Measurements from ENCODE around the gene C16orf74.

C16orf74 gene

GRCh38 chr16:85717393-85718152, 33.3 kb downstream of the C16orf74 start:
- DNase-seq (ENCODE audit: low read depth) = peak; percentile 30

DNA sequence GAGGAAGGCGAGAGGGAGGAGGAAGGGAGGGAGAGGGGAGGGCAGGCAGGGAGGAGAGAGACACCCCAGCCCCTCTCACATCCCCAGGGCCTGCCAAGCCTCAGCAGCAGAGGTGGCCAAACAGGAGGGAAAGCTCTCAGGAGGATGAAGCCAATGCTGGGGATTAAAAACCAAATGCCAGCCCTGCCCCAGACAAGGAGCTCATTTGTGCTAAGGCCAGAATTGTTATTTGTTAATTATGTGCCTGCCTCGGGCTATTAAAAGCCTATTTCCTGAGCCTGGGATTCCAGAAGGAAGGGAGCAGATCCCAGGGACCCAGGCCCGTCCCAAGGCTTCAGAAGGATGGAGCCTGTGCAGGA, 34.2 kb downstream of the C16orf74 start:
- no peak for DNase-seq (ENCODE audit: low read depth)

DNA sequence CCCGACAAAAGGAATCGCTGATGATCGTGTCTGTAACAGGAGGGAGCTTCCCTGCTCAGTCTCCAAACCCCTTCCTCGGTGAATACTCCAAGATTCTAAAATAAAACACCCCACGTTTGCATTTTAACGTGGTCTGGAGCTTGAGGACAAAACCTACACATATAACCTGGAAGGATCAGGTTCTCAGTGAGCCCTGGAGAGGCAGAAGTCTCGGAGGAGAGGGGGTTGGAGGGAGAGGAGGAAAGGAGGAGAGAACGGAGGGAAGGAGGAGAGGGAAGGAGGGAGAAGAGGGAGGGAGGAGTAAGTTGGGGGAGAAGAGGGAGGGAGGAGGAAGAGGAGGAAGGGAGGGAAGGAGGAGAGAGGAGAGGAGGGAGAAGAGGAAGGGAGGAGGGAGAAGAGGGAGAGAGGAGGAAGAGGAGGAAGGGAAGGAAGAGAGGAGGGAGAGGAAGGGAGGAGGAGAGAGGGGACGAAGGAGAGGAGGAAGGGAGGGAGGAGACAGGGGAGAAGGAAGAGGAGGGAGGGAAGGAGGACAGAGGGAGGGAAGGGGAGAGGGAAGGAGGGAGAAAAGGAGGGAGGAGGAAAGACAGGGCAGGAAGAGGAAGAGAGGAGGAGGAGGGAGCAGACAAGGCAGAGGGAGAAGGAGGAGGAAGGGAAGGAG, 34.7 kb downstream of the C16orf74 start:
- no peak for DNase-seq (ENCODE audit: low read depth)

- no peak for DNase-seq (ENCODE audit: low read depth)
These were observed 35.5 kb downstream of the C16orf74 start for GRCh38 chr16:85715169-85716021.

DNA sequence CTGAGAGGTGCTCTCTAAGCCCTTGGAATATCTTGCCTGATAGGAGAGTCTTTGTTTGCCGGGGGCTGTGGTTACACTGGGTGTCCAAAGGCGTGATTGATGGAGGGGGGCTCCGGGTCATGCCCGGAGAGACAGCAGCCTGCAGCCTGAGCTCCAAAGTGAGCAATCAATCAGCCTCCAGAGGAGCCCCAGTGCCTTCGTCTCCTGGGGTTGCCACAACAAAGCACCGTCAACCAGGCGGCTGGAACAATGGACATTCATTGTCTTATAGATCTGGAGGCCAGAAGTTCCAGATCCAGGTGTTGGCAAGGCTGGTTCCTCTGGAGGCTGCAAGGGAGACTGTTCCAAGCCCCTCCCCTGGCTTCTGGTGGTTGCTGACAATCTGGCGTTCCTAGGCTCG, 38.1 kb downstream of the C16orf74 start:
- DNase-seq (ENCODE audit: low read depth) = no peak

GRCh38 chr16:85711982-85712587, 38.8 kb downstream of the C16orf74 start:
- DNase-seq (ENCODE audit: low read depth) = no peak

- no peak for DNase-seq (ENCODE audit: low read depth)
These were observed 40.2 kb downstream of the C16orf74 start for GRCh38 chr16:85710732-85711131.

DNA sequence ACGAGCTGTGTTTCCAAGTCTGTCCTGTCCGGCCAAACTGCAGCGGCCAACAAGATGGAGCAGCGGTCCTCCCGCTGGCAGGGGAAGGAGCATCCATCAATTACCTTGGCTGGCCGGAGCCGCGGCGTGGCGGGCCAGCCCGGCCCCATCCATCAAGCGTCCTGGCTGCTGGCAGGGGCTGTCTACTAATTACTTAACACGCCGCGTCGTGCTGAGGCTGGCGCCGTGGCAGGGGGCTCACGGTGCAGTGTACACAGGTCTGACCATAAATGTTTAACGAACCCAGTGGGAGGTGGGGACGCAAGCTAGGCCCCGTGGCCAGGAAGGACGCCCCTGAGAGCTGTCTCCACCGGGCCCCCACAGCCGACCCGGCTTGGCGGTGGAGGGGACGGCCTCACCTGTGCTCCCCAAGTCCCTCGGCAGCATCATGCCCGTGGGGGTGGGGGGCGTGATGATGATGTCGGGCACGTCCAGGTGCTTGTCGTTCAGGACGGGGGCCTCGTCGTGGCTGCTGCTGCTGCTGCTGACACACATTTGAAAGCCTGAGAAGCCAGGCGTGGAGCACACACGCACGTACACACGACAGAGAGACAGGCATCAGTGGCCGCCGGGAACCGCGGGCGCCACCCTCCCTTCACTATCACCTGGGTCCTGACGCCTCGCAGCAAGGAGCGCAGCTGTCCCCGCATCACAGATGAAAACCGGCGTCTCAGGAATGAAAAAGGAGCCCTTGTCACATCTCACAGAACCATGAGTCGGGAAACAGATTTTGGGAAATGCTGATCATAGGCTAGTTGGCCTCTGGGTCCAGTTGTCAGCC, 40.9 kb downstream of the C16orf74 start:
- DNase-seq (ENCODE audit: low read depth) = no peak

GRCh38 chr16:85708338-85708737, 42.6 kb downstream of the C16orf74 start:
- DNase-seq (ENCODE audit: low read depth) = no peak

DNA sequence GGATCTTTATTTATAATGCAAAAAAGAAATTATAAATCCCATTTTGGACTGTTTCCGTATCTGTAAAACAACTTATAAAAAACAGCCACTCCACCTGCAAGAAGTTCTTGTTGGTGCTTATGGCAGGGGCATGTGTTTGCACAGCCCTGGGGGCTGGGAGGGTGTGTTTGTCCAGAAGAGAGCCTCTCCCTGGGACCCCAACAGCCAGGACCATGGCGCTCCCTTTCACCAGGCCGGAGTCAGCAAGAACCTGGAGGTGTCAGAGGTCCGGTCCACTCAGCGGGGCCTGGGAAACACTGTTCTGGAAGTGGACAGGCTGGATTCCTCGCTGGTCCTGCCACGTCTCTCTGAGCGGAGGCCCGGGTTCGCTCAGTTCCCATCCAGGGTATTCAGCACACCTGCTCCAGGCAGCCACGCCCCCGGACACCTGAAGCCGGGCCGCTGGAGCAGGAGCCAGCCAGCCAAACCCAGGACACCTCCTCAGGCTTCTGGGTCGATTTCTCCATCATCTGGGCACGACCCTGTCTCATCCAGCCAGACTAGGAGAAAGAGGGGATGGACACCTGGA, 43.3 kb downstream of the C16orf74 start:
- no peak for DNase-seq (ENCODE audit: low read depth)

DNA sequence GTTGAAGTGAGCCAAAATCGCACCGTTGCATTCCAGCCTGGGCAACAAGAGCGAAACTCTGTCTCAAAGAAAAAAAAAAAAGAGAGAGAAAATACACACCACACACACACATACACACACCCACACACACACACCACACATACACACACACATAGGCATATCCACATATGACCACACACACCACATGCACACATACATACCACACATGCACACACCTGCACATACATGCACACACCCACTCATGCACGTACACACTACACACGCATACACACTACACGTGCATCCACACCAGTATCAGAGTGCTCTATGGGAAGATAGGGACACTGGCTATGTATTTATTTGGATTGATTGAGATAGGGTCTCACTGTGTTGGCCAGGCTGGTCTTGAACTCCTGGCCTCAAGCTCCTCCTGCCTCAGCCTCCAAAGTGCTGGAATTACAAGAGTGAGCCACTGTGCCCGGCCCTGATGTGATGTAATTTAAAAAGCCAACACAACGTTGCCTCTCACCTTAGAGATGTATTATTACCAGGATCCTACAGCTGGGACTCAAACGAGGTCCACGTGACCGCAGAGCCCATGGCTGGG, 44.4 kb downstream of the C16orf74 start:
- no peak for DNase-seq (ENCODE audit: low read depth)

DNA sequence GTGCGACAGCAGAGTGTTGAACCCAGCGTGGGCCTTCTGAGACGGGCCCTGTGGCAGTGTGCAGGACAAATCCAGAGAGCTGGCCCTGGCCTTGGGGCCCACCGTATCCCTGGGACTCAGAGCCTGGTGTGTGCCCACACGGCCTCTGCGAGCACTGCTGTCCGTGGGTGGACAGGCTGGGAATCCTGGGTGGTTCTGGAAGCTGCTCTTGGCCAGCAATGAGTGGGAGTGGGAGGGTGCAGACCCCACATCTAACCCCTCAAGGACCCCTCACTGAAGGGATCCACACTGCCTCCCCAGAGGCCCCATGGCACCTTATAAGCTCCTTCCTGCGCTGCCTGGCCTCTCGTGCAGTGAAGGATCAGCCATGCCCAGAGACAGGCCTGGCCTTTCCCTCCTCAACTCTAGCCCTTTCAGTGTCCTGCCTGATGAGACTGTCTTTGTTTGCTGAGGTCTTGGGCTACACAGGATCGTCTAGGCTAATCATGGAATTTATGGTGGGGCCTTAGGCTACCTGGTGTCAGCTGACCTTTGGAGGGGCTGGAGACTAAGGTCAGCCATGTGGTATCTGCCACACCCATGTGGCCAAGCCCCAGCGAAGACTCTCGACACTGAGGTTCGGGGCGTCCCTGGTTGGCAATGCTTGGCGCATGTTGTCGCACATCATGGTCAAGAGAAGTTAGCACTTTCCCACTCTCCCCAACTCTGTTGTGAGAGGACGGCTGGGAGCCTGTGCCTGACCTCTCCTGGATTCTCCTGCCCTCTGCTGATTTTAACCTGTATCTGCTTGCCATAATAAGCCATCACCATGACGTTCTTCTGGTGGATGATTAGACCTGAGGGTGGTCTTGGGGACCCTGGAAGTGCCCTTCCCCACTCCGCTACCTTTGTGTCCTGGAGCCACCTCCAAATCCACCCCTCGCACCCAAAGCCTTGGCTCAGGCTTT, 45.7 kb downstream of the C16orf74 start:
- DNase-seq (ENCODE audit: low read depth) = no peak

DNA sequence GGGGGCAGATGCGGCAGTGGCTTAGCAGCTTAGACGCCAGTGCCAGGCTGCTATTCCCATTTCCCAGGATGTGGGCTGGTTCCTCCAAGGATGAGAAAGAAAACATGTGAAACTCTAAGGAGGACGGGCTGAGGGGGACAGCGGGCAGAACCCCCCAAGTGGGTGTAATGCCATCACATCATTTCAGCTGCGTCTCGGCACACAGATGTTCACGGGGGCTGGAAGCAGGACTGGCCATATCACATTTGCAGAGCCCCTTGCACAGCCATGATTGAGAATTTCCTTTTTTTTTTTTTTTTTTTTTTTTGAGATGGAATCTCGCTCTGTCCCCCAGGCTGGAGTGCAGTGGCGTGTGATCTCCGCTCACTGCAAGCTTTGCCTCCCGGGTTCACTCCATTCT, 46.9 kb downstream of the C16orf74 start:
- no peak for DNase-seq (ENCODE audit: low read depth)

- DNase-seq (ENCODE audit: low read depth) = no peak
These were observed 51.3 kb downstream of the C16orf74 start for GRCh38 chr16:85699628-85700027.

- no peak for DNase-seq (ENCODE audit: low read depth)
These were observed 51.8 kb downstream of the C16orf74 start for GRCh38 chr16:85698935-85699558.

- DNase-seq (ENCODE audit: low read depth) = no peak
These were observed 52.4 kb downstream of the C16orf74 start for GRCh38 chr16:85698459-85698891.

DNA sequence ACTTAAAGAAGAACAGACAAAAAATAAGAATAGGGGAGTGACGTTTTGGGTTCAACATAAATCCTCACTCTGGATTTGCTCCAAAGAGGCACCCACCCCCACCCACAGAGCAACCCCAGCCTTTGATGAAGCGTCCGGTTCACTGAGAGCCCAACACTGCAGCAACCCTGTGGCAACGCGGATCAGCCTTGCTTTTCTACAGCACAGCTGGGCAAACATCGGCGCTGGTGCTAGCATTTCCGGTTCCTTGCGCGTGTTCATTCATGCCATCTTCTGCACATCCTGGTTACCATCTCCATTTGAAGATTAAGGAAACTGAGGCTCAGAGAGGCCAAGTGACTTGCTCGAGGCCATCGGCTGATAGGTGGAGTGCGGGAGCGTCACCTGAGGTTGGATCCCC, 53.5 kb downstream of the C16orf74 start:
- no peak for DNase-seq (ENCODE audit: low read depth)

DNA sequence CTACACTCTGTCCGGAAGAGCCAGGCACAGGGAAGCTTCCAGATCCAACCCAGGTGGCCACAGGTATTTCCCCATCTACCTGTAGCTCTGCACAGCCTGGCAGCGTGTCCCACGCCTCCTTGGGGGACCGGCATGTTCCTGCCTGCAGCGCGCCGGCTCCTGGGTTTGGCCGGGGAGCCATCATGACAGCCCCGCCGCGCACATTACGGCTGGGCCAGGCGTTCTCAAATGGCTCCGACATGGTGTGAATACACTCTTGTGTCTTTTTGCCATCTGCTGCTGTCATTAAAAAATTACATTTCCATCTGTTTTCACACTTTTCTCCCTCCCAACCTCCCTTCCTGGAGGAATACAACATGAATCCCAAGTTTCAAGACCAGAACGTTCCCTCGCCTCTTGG, 54.1 kb downstream of the C16orf74 start:
- no peak for DNase-seq (ENCODE audit: low read depth)

Measured in activated T-helper 9 cell treated with anti-CD3 and anti-CD28 coated beads, Interleukin-2, amount 50 U/mL, for 16 hours (primary cell).